MM.1S (cell line): ENCODE measurements around the gene PUS3.

Experiments
- DNase-seq: peaks from one replicate; pipeline ENCODE4 v3.0.0-alpha.2; 2015
- H2AFZ ChIP-seq: fragments of 300-600 bp; sonication (generic); 2 replicates; pipeline ENCODE4 v1.6.0; 2016; ENCODE audit warnings: antibody characterized with exemption, low read length
- H3F3A ChIP-seq: fragments of 300-600 bp; sonication (generic); 2 replicates; pipeline ENCODE4 v1.6.1; 2016; ENCODE audit warnings: mild to moderate bottlenecking, antibody characterized with exemption, low read length, moderate library complexity, mixed read lengths; ENCODE audit not compliant: insufficient read depth
- H3K27ac ChIP-seq: fragments of 300-600 bp; sonication (generic); 2 replicates; pipeline ENCODE4 v1.5.1; 2016; ENCODE audit warnings: mild to moderate bottlenecking, low read length
- H3K27me3 ChIP-seq: fragments of 300-600 bp; sonication (generic); replicated peaks from 2 replicates; pipeline ENCODE4 v1.6.0; 2016; ENCODE audit warnings: low read length; ENCODE audit not compliant: insufficient read depth
- H3K36me3 ChIP-seq: fragments of 300-600 bp; sonication (generic); replicated peaks from 2 replicates; pipeline ENCODE4 v1.6.1; 2016; ENCODE audit warnings: mild to moderate bottlenecking, low read length, mixed read lengths; ENCODE audit not compliant: insufficient read depth
- H3K4me1 ChIP-seq: fragments of 300-600 bp; sonication (generic); 2 replicates; pipeline ENCODE4 v1.6.1; 2016; ENCODE audit warnings: low read length, mixed read lengths
- H3K4me2 ChIP-seq: fragments of 300-600 bp; sonication (generic); 2 replicates; pipeline ENCODE4 v1.6.0; 2016; ENCODE audit warnings: low read depth, low read length
- H3K4me3 ChIP-seq: fragments of 300-600 bp; sonication (generic); 2 replicates; pipeline ENCODE4 v1.5.1; 2016; ENCODE audit warnings: low read length, mixed read lengths
- H3K79me2 ChIP-seq: fragments of 300-600 bp; sonication (generic); 2 replicates; pipeline ENCODE4 v1.6.1; 2016; ENCODE audit warnings: mixed run types, low read length, mixed read lengths
- H3K9ac ChIP-seq: fragments of 300-600 bp; sonication (generic); 2 replicates; pipeline ENCODE4 v1.6.1; 2016; ENCODE audit warnings: low read length, mixed read lengths
- H3K9me2 ChIP-seq: fragments of 300-600 bp; sonication (generic); replicated peaks from 2 replicates; pipeline ENCODE4 v1.6.1; 2016; ENCODE audit warnings: mild to moderate bottlenecking, low read length, mixed read lengths; ENCODE audit not compliant: insufficient read depth
- H3K9me3 ChIP-seq: fragments of 300-600 bp; sonication (generic); replicated peaks from 2 replicates; pipeline ENCODE4 v1.6.1; 2016; ENCODE audit warnings: mild to moderate bottlenecking, low read length, mixed read lengths; ENCODE audit not compliant: insufficient read depth
- H4K20me1 ChIP-seq: fragments of 300-600 bp; sonication (generic); 2 replicates; pipeline ENCODE4 v1.6.1; 2016; ENCODE audit warnings: mild to moderate bottlenecking, low read length, moderate library complexity, mixed read lengths; ENCODE audit not compliant: insufficient read depth
- CTCF ChIP-seq: fragments of 300-600 bp; sonication (generic); IDR thresholded peaks from 2 replicates; pipeline ENCODE4 v1.5.1; 2016; ENCODE audit warnings: antibody characterized with exemption, low read length, mixed read lengths
- EZH2 ChIP-seq: fragments of 300-600 bp; sonication (generic); optimal IDR thresholded peaks from 2 replicates; pipeline ENCODE3; 2017; ENCODE audit warnings: low read depth, mild to moderate bottlenecking, antibody characterized with exemption, low read length, mixed read lengths
- EZH2phosphoT487 ChIP-seq: fragments of 300-600 bp; sonication (generic); IDR thresholded peaks from 2 replicates; pipeline ENCODE4 v1.6.1; 2018; ENCODE audit warnings: antibody characterized with exemption, low read length

Gene PUS3

GRCh38 chr11:125901872-125902271 is 1.1 kb downstream of the PUS3 start:
- Histone ChIP-seq H3K9me2 (no peaks in the 10 kb centered on the region), H2AFZ (no peak overlapping the region), H3K27me3 (peaks cover 10% of the 10 kb centered on the region; the same call in 1 of the 2 replicates), H3K9me3 (no peaks in the 10 kb centered on the region), H4K20me1 (no peaks in the 10 kb centered on the region), H3K4me1 (no peaks in the 10 kb centered on the region; the same call in 1 of the 2 replicates), H3K4me3 (no peak overlapping the region), H3K36me3 (peaks cover 3% of the 10 kb centered on the region; the same call in 1 of the 2 replicates), H3F3A (peaks cover 11% of the 10 kb centered on the region), H3K9ac (no peak overlapping the region), H3K4me2 (peak overlapping the region; percentile 70; the same call in 1 of the 2 replicates), H3K27ac (no peak overlapping the region), H3K79me2 (peaks cover 58% of the 10 kb centered on the region)
- TF ChIP-seq EZH2phosphoT487 = no peak
- no peak for TF ChIP-seq EZH2
- TF ChIP-seq CTCF = no peak
- no peak for DNase-seq

DNA sequence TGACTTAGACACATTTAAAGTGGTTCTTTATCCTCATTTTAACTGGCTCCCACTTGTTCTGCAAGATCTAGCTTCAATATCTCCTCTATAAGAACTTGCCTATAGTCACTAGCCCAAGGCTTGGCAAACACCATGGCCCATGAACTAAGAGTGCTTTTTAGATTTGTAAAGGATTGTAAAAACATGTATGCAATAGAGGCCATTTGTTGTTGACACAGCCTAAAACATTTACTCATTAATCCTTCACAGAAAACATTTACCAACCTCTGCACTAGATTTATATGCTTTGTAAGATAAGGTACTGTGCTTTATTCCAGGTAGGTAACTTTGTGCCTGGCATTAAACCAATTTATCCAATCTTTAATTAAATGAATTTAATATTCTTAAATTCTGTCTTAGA is 10.0 kb downstream of the PUS3 start:
- Histone ChIP-seq H3K9me2 (no peaks in the 10 kb centered on the region), H2AFZ (no peak overlapping the region), H3F3A (peaks cover 3% of the 10 kb centered on the region; the same call in 1 of the 2 replicates), H3K27ac (no peak overlapping the region), H3K79me2 (peaks cover 100% of the 10 kb centered on the region), H3K4me2 (no peak overlapping the region), H4K20me1 (no peaks in the 10 kb centered on the region), H3K4me3 (no peak overlapping the region), H3K4me1 (0 out of 2 replicates have a peak, but pooled peaks cover 9% of the 10 kb centered on the region), H3K36me3 (peaks cover 9% of the 10 kb centered on the region; the same call in 1 of the 2 replicates), H3K9me3 (no peaks in the 10 kb centered on the region), H3K27me3 (no peaks in the 10 kb centered on the region), H3K9ac (no peak overlapping the region)
- no peak for DNase-seq
- TF ChIP-seq EZH2phosphoT487 (no peak), CTCF (no peak), EZH2 (no peak)

GRCh38 chr11:125892071-125892470 is 10.9 kb downstream of the PUS3 start:
- 0 out of 2 replicates have a peak, but pooled peaks cover 9% of the 10 kb centered on the region for H3K4me1 ChIP-seq
- peaks cover 9% of the 10 kb centered on the region; the same call in 1 of the 2 replicates for H3K36me3 ChIP-seq
- no peaks in the 10 kb centered on the region for H4K20me1 ChIP-seq
- no peak for DNase-seq
- H2AFZ ChIP-seq = no peak overlapping the region
- H3K4me3 ChIP-seq = no peak overlapping the region
- no peak overlapping the region for H3K27ac ChIP-seq
- H3K9me3 ChIP-seq = no peaks in the 10 kb centered on the region
- no peak overlapping the region for H3K9ac ChIP-seq
- H3K4me2 ChIP-seq = no peak overlapping the region
- peaks cover 91% of the 10 kb centered on the region for H3K79me2 ChIP-seq
- H3K9me2 ChIP-seq = no peaks in the 10 kb centered on the region
- TF ChIP-seq CTCF (no peak), EZH2phosphoT487 (no peak), EZH2 (no peak)
- no peaks in the 10 kb centered on the region for H3K27me3 ChIP-seq
- H3F3A ChIP-seq = peaks cover 11% of the 10 kb centered on the region; the same call in 1 of the 2 replicates
